Measurements from ENCODE around the gene HOXA9.

Gene HOXA9

GRCh38 chr7:27186668-27187474 is 21.5 kb upstream of the HOXA9 start:
- in situ Hi-C loops (cut with HindIII; ENCODE audit: low pct_ligation_motif_present, low sequenced_read_pairs), result no loop called here
- DNase-seq, result no peak
- no peak overlapping the region for H3K4me3 ChIP-seq (ENCODE audit: low read depth, low read length)
- no peak overlapping the region for H3K27ac ChIP-seq
- H3K27me3 ChIP-seq (replicated peaks), result peaks cover 97% of the 10 kb centered on the region
- TF ChIP-seq, protein P1, sequence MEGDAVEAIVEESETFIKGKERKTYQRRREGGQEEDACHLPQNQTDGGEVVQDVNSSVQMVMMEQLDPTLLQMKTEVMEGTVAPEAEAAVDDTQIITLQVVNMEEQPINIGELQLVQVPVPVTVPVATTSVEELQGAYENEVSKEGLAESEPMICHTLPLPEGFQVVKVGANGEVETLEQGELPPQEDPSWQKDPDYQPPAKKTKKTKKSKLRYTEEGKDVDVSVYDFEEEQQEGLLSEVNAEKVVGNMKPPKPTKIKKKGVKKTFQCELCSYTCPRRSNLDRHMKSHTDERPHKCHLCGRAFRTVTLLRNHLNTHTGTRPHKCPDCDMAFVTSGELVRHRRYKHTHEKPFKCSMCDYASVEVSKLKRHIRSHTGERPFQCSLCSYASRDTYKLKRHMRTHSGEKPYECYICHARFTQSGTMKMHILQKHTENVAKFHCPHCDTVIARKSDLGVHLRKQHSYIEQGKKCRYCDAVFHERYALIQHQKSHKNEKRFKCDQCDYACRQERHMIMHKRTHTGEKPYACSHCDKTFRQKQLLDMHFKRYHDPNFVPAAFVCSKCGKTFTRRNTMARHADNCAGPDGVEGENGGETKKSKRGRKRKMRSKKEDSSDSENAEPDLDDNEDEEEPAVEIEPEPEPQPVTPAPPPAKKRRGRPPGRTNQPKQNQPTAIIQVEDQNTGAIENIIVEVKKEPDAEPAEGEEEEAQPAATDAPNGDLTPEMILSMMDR (IDR thresholded peaks at IDR 0.05; ENCODE audit: low read depth, low read length, missing control alignments), result no peak
- H3K36me3 ChIP-seq (replicated peaks), result no peaks in the 10 kb centered on the region

GRCh38 chr7:27185854-27186667 is 20.7 kb upstream of the HOXA9 start:
- Histone ChIP-seq H3K27me3 (replicated peaks) (peaks cover 94% of the 10 kb centered on the region), H3K36me3 (replicated peaks) (no peaks in the 10 kb centered on the region)

GRCh38 chr7:27185013-27185853 is 19.9 kb upstream of the HOXA9 start, which contains the start of gene HOXA11:
TSS of gene HOXA11 (minus strand) at chr7:27185232. CDS start at chr7:27185144, 88 bp downstream.
- in situ Hi-C loops (cut with HindIII; ENCODE audit: low pct_ligation_motif_present, low sequenced_read_pairs), result no loop called here
- no peak within 1 kb of the TSS for H3K27ac ChIP-seq
- no peak within 1 kb of the TSS for H3K4me3 ChIP-seq (ENCODE audit: low read depth, low read length)
- H3K36me3 ChIP-seq (replicated peaks), result no peaks in the 10 kb centered on the region
- TF ChIP-seq, protein P1 (IDR thresholded peaks at IDR 0.05; ENCODE audit: low read depth, low read length, missing control alignments), result no peak
- H3K27me3 ChIP-seq (replicated peaks), result peaks cover 94% of the 10 kb centered on the region
- DNase-seq, result no peak

More at GRCh38 chr7:27185854-27186667, 20.7 kb upstream of the HOXA9 start:
- Histone ChIP-seq H3K4me3 (ENCODE audit: low read depth, low read length) (no peak overlapping the region), H3K27ac (no peak overlapping the region)
- TF ChIP-seq, protein P1 (IDR thresholded peaks at IDR 0.05; ENCODE audit: low read depth, low read length, missing control alignments), result no peak
- no peak for DNase-seq
- in situ Hi-C loops (cut with HindIII; ENCODE audit: low pct_ligation_motif_present, low sequenced_read_pairs), result no loop called here

GRCh38 chr7:27184337-27185012 is 19.1 kb upstream of the HOXA9 start:
- in situ Hi-C loops (cut with HindIII; ENCODE audit: low pct_ligation_motif_present, low sequenced_read_pairs), result no loop called here
- no peaks in the 10 kb centered on the region for H3K36me3 ChIP-seq (replicated peaks)
- no peak overlapping the region for H3K27ac ChIP-seq
- H3K4me3 ChIP-seq (ENCODE audit: low read depth, low read length), result no peak overlapping the region
- peaks cover 93% of the 10 kb centered on the region for H3K27me3 ChIP-seq (replicated peaks)
- TF ChIP-seq, protein P1 (IDR thresholded peaks at IDR 0.05; ENCODE audit: low read depth, low read length, missing control alignments), result no peak
- no peak for DNase-seq

DNA sequence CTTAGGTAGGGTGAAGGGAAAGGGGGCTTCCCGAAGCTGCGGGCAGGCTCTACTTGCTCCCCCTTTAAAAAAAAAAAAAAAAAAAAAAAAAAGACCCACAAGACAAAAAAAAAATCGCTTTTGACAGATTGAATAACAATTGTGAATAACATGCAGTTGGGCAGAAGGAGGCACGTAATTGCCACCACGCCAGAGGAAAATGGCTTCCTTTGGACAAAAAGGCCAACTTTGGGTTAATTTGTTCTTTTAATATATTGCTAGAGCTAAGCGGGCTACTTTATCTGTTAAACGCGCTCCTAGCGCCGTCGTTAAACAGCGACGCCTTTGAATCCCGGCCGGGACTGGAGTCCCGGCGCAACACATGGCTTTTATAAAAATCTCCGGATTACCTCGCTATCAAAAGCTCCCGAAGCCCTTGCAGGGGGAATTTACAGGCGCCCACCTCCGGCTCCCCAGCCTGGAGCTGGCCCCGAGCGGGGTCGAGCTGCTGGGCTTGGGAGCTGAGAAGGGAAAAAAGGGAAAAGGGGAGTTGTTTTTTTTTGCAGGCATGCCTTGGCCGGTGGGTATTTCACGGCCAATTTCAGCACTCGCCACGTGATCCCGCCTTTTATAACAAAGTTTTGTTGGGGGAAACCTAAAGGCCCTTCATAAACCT is 18.5 kb upstream of the HOXA9 start:
- H3K27ac ChIP-seq, result no peak overlapping the region
- H3K36me3 ChIP-seq (replicated peaks), result no peaks in the 10 kb centered on the region
- TF ChIP-seq, protein P1 (IDR thresholded peaks at IDR 0.05; ENCODE audit: low read depth, low read length, missing control alignments), result no peak
- in situ Hi-C loops (cut with HindIII; ENCODE audit: low pct_ligation_motif_present, low sequenced_read_pairs), result no loop called here
- peaks cover 91% of the 10 kb centered on the region for H3K27me3 ChIP-seq (replicated peaks)
- H3K4me3 ChIP-seq (ENCODE audit: low read depth, low read length), result no peak overlapping the region
- DNase-seq, result no peak

Data from brain microvascular endothelial cell (primary cell).